NCI-H146 (cell line): Measurements from ENCODE around the gene ZNF99.
A peak's percentile ranks its signal among the peaks of the same experiment; 100 is the strongest.
"Not testable (repeated sequence)": the region's sequence is repeated elsewhere in the genome, so short reads cannot be mapped to it uniquely, and the experiment has no call there.

Experiments
- DNase-seq: peaks from one replicate; lab custom pipeline; 2025; lab: John Stamatoyannopoulos, UW

The ZNF99 gene

GRCh38 chr19:22783651-22784410 lies at the start of gene ZNF99:
TSS of gene ZNF99 (minus strand) at chr19:22784151. CDS start at chr19:22784016, 135 bp downstream.
- no peak for DNase-seq

GRCh38 chr19:22832031-22832762 lies 48.2 kb upstream of the ZNF99 start, which contains the start of gene ZNF723:
TSS of gene ZNF723 (plus strand) at chr19:22832291. CDS start at chr19:22832380, 89 bp downstream.
- peak; percentile 5 for DNase-seq

DNA sequence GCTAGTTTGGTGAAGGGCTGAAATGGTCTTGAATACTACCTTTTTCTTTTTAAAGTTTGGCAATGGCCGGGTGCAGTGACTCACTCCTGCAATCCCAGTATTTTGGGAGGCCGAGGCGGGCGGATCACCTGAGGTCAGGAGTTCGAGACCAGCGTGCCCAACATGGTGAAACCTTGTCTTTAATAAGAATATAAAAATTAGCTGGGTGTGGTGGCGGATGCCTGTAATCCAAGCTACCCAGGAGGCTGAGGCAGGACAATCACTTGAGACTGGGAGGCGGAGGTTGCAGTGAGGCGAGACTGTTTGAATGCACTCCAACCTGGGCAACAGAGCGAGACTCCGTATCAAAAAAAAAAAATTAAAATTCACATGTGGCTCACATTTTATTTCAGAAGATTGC lies 47.3 kb upstream of the ZNF99 start:
- no peak for DNase-seq

GRCh38 chr19:22814124-22814523 lies 30.2 kb upstream of the ZNF99 start:
- DNase-seq, result no peak

- DNase-seq, result no peak
Measured at GRCh38 chr19:22807061-22807835, 23.3 kb upstream of the ZNF99 start.

- DNase-seq, result no peak
Measured at GRCh38 chr19:22806418-22806817, 22.5 kb upstream of the ZNF99 start.

DNA sequence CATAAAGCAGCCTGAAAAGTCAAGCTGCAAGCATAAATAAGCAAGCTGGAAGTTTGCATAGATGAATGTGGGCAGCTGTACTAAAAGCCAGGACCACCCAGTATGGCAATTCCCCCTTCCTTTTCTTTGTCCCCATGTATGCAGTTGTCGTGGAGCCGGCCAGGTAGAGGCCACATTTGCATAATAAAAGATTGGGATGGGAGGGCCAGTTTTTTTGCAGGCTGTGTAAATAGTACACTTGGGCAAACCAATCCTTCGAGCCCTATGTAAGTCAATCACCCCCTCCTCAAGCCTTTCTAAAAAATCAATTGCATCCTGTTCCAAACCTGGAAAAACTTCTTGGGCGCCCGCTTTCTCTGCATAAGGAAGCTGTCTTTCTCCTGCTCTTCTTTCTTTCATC lies 13.1 kb upstream of the ZNF99 start:
- DNase-seq, result no peak

DNA sequence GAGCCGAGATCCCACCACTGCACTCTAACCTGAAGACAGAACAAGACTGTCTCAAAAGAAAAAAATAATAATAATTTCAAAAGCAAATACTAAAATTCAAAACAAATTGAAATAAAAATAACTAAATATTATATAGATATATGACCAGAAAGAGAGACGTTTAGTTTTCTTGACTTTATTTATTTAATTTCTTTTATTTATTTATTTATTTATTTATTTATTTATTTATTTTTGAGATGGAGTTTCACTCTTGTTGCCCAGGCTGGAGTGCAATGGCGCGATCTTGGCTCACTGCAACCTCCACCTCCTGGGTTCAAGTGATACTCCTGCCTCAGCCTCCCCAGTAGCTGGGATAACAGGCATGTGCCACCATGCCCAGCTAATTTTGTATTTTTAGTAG lies 8.9 kb upstream of the ZNF99 start:
- not testable (repeated sequence) for DNase-seq

DNA sequence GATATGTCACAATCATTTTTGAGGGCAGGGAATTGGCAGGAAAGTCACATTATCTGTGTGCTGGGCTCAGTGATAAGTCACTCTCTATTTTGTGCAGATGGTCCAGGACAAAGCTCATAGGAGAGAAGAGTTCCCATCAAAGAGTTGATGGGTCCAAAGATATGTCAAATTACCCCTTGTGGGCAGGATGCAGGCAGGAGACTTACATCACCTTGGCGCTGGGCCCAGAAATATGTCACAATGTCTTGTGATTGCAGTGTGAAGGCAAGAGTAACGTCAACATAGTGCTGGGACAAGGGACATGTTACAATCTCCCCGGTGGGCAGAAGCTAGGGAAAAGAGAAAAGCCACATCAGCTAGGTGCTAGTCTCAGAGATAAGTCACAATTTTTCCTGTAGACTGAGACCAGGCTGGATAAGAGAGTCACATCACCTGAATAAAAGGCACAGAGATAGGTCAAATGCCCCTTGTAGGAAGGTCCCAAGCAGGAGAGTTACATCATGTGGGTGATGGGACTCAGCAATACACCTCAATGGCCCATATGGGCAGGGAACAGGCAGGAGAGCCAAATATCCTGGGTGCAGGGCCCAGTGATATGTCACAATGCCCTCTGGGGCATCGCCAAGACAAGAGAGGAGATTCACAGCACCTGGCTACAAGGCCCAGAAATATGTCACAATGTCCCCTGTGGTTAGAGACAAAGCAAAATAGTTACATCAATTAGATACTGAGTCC lies 47.9 kb downstream of the ZNF99 start:
- DNase-seq, result no peak

DNA sequence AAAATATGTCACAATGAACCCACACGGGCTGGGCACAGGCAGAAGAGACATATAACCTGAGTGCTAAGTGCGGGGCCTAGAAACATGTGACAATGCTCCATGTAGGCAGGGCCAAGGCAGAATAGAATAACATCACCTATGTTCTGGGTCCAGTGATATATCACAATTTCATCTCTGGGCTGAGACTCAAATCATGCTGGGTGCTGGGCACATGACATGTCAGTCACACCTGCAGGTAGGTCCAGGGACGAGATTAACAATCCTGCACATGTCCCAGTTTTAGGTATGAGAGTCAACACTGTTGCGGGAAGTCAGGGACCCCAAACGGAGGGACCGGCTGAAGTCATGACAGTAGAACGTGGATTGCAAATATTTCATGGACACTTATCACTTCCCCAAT lies 50.3 kb downstream of the ZNF99 start:
- no peak for DNase-seq

GRCh38 chr19:22728214-22728613 lies 55.7 kb downstream of the ZNF99 start:
- DNase-seq, result not testable (repeated sequence)

GRCh38 chr19:22721533-22721932 lies 62.4 kb downstream of the ZNF99 start:
- not testable (repeated sequence) for DNase-seq

GRCh38 chr19:22708983-22709382 lies 75.0 kb downstream of the ZNF99 start:
- DNase-seq, result no peak

GRCh38 chr19:22703096-22703495 lies 80.9 kb downstream of the ZNF99 start:
- DNase-seq, result not testable (repeated sequence)

- not testable (repeated sequence) for DNase-seq
Measured at GRCh38 chr19:22702661-22703060, 81.3 kb downstream of the ZNF99 start.
